Epithelial cell of proximal tubule (primary cell): Measurements from ENCODE around the gene CCDC60. TPM values are rescaled to one million over a fixed set of nuclear protein-coding genes. Genes with fewer than 3 reads are reported as not detected.

ENCODE experiments used
- DNase-seq: peaks from one replicate; pipeline ENCODE4 v3.0.0-alpha.2; 2011; ENCODE audit warnings: low read depth
- H3K4me3 ChIP-seq: 2 replicates; pipeline ENCODE4 v1.5.1; 2011; ENCODE audit warnings: low read depth, mild to moderate bottlenecking, low read length
- CTCF ChIP-seq: conservative IDR thresholded peaks from 2 replicates; pipeline ENCODE4 v1.5.1; 2012; ENCODE audit warnings: low read depth, mild to moderate bottlenecking, low read length
- total RNA-seq: library from RNA; depleted of rRNA; stranded (reverse); fragments of >200 nt; gene quantifications from 2 replicates; pipeline ENCODE4 v1.2.3, GENCODE V29; 2015

CCDC60 gene
- total RNA-seq, 1 donor from 2014 or later, result not detected

- H3K4me3 ChIP-seq, result no peak overlapping the region
- TF ChIP-seq CTCF, result no peak
- no peak for DNase-seq
Observed at GRCh38 chr12:119314290-119314689, 20.2 kb upstream of the CCDC60 start.

GRCh38 chr12:119319638-119320037 lies 14.9 kb upstream of the CCDC60 start:
- TF ChIP-seq CTCF, result no peak
- H3K4me3 ChIP-seq, result no peak overlapping the region
- no peak for DNase-seq

GRCh38 chr12:119320678-119321077 lies 13.9 kb upstream of the CCDC60 start:
- no peak for TF ChIP-seq CTCF
- no peak for DNase-seq
- H3K4me3 ChIP-seq, result no peak overlapping the region

GRCh38 chr12:119322301-119322723 lies 12.2 kb upstream of the CCDC60 start:
- H3K4me3 ChIP-seq, result no peak overlapping the region
- no peak for TF ChIP-seq CTCF
- DNase-seq, result no peak

DNA sequence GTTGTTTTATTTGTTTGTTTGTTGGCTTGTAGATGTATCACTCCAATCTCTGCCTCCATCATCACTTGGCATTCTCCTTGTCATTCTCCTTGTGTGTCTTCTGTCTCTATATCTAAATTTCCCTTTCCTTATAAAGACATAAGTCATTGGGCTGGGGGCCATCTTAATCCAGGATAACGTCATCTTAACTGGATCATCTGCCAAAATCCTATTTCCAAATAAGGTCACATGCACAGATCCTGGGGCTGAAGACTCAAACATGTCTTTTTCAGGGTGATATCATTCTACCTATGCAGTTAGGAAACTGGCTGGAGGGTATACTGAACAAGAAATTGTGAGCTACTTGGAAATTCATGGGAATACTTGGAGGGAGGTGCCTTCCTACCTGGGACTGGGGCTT lies 8.7 kb upstream of the CCDC60 start:
- no peak for DNase-seq
- H3K4me3 ChIP-seq, result no peak overlapping the region
- no peak for TF ChIP-seq CTCF

GRCh38 chr12:119326341-119326740 lies 8.2 kb upstream of the CCDC60 start:
- no peak for DNase-seq
- no peak for TF ChIP-seq CTCF
- no peak overlapping the region for H3K4me3 ChIP-seq

GRCh38 chr12:119327471-119327870 lies 7.1 kb upstream of the CCDC60 start:
- TF ChIP-seq CTCF, result no peak
- no peak overlapping the region for H3K4me3 ChIP-seq
- no peak for DNase-seq
